T-cell (primary cell): ENCODE data around the gene FBRSL1. TPM values are rescaled to one million over a fixed set of nuclear protein-coding genes. Genes with fewer than 3 reads are reported as not detected.
"Not testable (repeated sequence)": the region's sequence is repeated elsewhere in the genome, so short reads cannot be mapped to it uniquely, and the experiment has no call there.

Source experiments
- ATAC-seq, 4 experiments: fragments of 200-7000 bp in 3 of 4; fragments of 150-1000 bp in 1 of 4; cut with Tn5 transposase; replicated peaks in 1 of 4; 1 replicate in 3 of 4; 2 replicates in 1 of 4; pipeline ENCODE4 v1.10.0; 2021; ENCODE audit warnings: moderate library complexity in 3 of 4, mild to moderate bottlenecking in 2 of 4, moderate number of reproducible peaks in 1 of 4
- CTCF ChIA-PET, 2 donors: fragments of 300-600 bp; sonication (Branson Sonifier 250); formaldehyde crosslinking; loops; one replicate each; lab custom pipeline; 2022; ENCODE audit warnings: antibody characterized with exemption in 2 of 2; lab: Charles Lee
- POLR2A ChIA-PET, 2 donors: fragments of 300-600 bp; sonication (Branson Sonifier 250); formaldehyde crosslinking; loops; one replicate each; lab custom pipeline; 2022; ENCODE audit warnings: antibody characterized with exemption in 2 of 2; lab: Charles Lee
- DNase-seq, 35 experiments: peaks; one replicate each; pipeline versions ENCODE4 v3.0.0 to v3.0.0-alpha.2; 2013 to 2023
- H3K27ac ChIP-seq: one replicate; pipeline ENCODE4 v1.5.1; 2013; ENCODE audit warnings: low read length
- H3K27me3 ChIP-seq, 2 experiments: replicated peaks in 1 of 2; 1 replicate in 1 of 2; 2 replicates in 1 of 2; pipeline versions ENCODE4 v1.6.1 to v1.7.0; 2013; ENCODE audit warnings: low read length in 1 of 2, mixed read lengths in 1 of 2; ENCODE audit not compliant: control insufficient read depth in 2 of 2, insufficient read depth in 2 of 2; ENCODE audit errors: extremely low read depth in 1 of 2
- H3K36me3 ChIP-seq, 2 donors: 1 replicate in 1 of 2; 2 replicates in 1 of 2; pipeline versions ENCODE4 v1.6.1 to v1.7.0; 2013; ENCODE audit warnings: low read length in 1 of 2; ENCODE audit not compliant: control insufficient read depth in 2 of 2, insufficient read depth in 1 of 2; ENCODE audit errors: extremely low read depth in 1 of 2
- H3K4me1 ChIP-seq, 2 experiments: 1 replicate in 1 of 2; 2 replicates in 1 of 2; pipeline versions ENCODE4 v1.6.1 to v1.7.0; 2013; ENCODE audit warnings: low read length in 2 of 2, mixed read lengths in 1 of 2; ENCODE audit not compliant: insufficient read depth in 2 of 2, control insufficient read depth in 1 of 2; ENCODE audit errors: extremely low read depth in 1 of 2
- H3K4me3 ChIP-seq, 2 donors: 1 replicate in 1 of 2; 2 replicates in 1 of 2; pipeline versions ENCODE4 v1.5.1 to v1.7.0; 2013; ENCODE audit warnings: mild to moderate bottlenecking in 2 of 2, low read length in 1 of 2, moderate library complexity in 1 of 2; ENCODE audit not compliant: control insufficient read depth in 1 of 2; ENCODE audit errors: extremely low read depth in 1 of 2
- H3K9me3 ChIP-seq: 2 replicates; pipeline ENCODE4 v1.7.0; 2013
- H3K27ac Mint-ChIP-seq, 2 donors: one replicate each; pipeline ENCODE4 v1.8.0; 2020 to 2021; ENCODE audit warnings: mild to moderate bottlenecking in 2 of 2, mixed read lengths in 2 of 2
- H3K27me3 Mint-ChIP-seq, 2 donors: one replicate each; pipeline ENCODE4 v1.8.0; 2021 to 2022; ENCODE audit warnings: mixed read lengths in 2 of 2
- H3K36me3 Mint-ChIP-seq: one replicate; pipeline ENCODE4 v1.8.0; 2021; ENCODE audit warnings: mixed read lengths
- H3K4me1 Mint-ChIP-seq, 3 donors: one replicate each; pipeline ENCODE4 v1.8.0; 2020 to 2022; ENCODE audit warnings: mixed read lengths in 3 of 3, mild to moderate bottlenecking in 1 of 3
- H3K4me3 Mint-ChIP-seq, 3 donors: one replicate each; pipeline ENCODE4 v1.8.0; 2020 to 2022; ENCODE audit warnings: mild to moderate bottlenecking in 3 of 3, mixed read lengths in 3 of 3, moderate library complexity in 3 of 3
- H3K9me3 Mint-ChIP-seq, 3 donors: one replicate each; pipeline ENCODE4 v1.8.0; 2020 to 2022; ENCODE audit warnings: mixed read lengths in 3 of 3
- whole genome bisulfite sequencing: methylation state at CpG from one replicate; pipeline ENCODE4 v1.1.5; 2013; ENCODE audit warnings: missing lambda C conversion rate; ENCODE audit not compliant: insufficient coverage; 5-methylcytosine and 5-hydroxymethylcytosine counted together
- total RNA-seq, 35 experiments: library from RNA in 6 of 35; stranded (reverse) in 6 of 35; fragments of 120-200 nt in 1 of 35; gene quantifications; one replicate each; pipeline versions ENCODE4 v1.2.1 to v1.2.4 and lab custom pipeline; 2013 to 2026

FBRSL1 gene
- total RNA-seq, 5 donors from 2014 or later (not counting 1 experiment from before 2014, with no cell fraction given) = 82.1 to 114 (median 99.3) TPM

DNA sequence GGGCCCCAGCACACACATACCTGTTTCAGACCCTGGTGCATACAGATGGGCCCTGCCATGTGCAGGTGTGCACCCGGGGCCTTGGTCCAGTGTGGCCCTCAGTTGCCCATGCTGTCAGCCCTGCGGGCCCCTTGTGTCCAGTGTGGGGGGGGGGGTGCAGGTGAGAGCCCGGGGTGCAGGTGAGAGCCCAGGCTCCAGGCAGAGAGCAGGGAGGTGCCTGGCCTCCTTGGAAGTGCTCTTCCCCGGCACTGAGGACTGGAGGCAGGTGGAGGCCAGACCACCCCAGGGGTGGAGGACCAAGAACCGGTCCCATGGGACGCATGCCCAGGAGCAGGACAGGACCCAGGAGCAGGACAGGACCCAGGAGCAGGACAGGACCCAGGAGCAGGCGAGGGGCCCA, 40.9 kb downstream of the FBRSL1 start:
- Histone ChIP-seq H3K9me3 (no peaks in the 10 kb centered on the region), H3K27ac (no peak overlapping the region), H3K27me3 (no peaks in the 10 kb centered on the region), H3K36me3 (peaks cover 2 to 24% of the 10 kb centered on the region in 2 donors), H3K4me3 (no peak overlapping the region), H3K4me1 (peaks cover 0 to 2% of the 10 kb centered on the region in 2 experiments)
- ChIA-PET POLR2A (no interaction called here), CTCF (interaction anchor here in 1 of 2 donors (0.6 kb wide), 1 partner anchor 84 kb away, joined by 3 read pairs; no protein-coding TSS in a partner anchor)
- peaks cover 0 to 4% (median 3%) of the 10 kb centered on the region in 3 donors for H3K9me3 Mint-ChIP-seq
- H3K4me1 Mint-ChIP-seq = peaks cover 0 to 15% (median 4%) of the 10 kb centered on the region in 3 donors
- H3K27me3 Mint-ChIP-seq = no peaks in the 10 kb centered on the region
- no peak overlapping the region for H3K4me3 Mint-ChIP-seq
- WGBS = 98% methylated on average over 4 of the region's 7 CpGs
- H3K36me3 Mint-ChIP-seq = peaks cover 4% of the 10 kb centered on the region
- DNase-seq (no peak), ATAC-seq (no peak)
- H3K27ac Mint-ChIP-seq = no peak overlapping the region

DNA sequence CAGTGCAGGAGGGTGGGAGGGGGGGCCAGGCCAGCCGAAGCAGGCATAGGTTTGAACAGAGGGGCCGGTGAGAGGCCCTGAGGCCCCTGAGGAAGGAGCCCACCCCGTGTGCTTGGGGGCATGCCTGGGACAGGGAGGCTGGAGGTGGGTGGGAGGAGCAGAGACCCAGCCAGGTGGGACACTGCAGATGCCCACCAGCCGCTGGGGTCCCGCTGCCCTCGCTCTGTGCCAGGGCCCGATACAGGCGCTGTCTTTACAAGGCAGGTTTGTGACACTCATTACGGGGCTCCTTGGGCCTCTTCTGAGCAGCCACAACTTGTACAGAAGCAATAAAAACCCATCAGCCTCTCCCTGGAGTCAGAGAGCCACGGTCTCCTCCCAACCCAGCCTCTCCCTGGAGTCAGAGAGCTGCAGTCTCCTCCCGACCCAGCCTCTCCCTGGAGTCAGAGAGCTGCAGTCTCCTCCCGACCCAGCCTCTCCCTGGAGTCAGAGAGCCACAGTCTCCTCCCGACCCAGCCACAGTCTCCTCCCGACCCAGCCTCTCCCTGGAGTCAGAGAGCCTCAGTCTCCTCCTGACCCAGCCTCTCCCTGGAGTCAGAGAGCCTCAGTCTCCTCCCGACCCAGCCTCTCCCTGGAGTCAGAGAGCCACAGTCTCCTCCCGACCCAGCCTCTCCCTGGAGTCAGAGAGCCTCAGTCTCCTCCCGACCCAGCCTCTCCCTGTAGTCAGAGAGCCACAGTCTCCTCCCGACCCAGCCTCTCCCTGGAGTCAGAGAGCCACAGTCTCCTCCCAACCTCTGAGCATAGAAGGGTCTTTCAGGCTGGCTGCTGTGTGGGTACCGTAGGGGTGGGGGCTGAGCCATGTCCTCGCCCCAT, 43.0 kb downstream of the FBRSL1 start:
- H3K4me1 ChIP-seq, DNase-seq, H3K27me3 ChIP-seq, ATAC-seq, H3K27ac ChIP-seq, H3K4me3 Mint-ChIP-seq, POLR2A ChIA-PET, CTCF ChIA-PET, H3K9me3 Mint-ChIP-seq, H3K27me3 Mint-ChIP-seq, H3K9me3 ChIP-seq, H3K36me3 Mint-ChIP-seq, H3K4me3 ChIP-seq: not testable (repeated sequence)
- 93% methylated on average over 16 of the region's 20 CpGs for WGBS
- H3K36me3 ChIP-seq = peaks cover 3 to 18% of the 10 kb centered on the region in 2 donors
- H3K4me1 Mint-ChIP-seq = peaks cover 2 to 20% (median 9%) of the 10 kb centered on the region in 3 donors
- peak overlapping the region in 1 of 2 donors; percentile 11 for H3K27ac Mint-ChIP-seq

DNA sequence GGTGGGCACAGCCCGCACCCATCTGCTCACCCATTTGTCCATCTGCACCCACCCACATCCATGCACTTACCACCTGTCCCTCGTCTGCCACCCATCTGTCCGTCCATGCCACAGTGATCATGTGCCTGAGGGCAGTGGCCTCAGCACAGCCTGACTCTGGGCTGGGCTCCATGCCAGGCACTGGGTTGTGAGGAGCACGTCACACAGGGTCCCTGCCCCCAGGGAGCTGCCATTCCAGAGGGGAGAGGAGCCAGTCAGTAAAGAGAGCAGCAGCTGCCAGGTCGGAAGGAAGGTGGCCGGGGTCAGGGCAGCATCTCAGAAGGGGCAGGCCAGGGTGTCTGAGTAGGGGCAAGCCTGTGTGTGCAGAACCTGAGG, 43.6 kb downstream of the FBRSL1 start:
- Mint-ChIP-seq H3K36me3 (peaks cover 4% of the 10 kb centered on the region), H3K9me3 (peaks cover 0 to 9% (median 4%) of the 10 kb centered on the region in 3 donors), H3K4me1 (peaks cover 2 to 20% (median 9%) of the 10 kb centered on the region in 3 donors), H3K27ac (peak overlapping the region in 1 of 2 donors; percentile 11), H3K27me3 (no peaks in the 10 kb centered on the region), H3K4me3 (no peak overlapping the region)
- Histone ChIP-seq H3K4me3 (no peak overlapping the region), H3K4me1 (peaks cover 0 to 2% of the 10 kb centered on the region in 2 experiments), H3K9me3 (no peaks in the 10 kb centered on the region), H3K36me3 (peaks cover 5 to 15% of the 10 kb centered on the region in 2 donors), H3K27ac (no peak overlapping the region), H3K27me3 (no peaks in the 10 kb centered on the region)
- ChIA-PET CTCF (no interaction called here), POLR2A (no interaction called here)
- no peak for DNase-seq
- ATAC-seq = no peak
- WGBS = 99% methylated on average over 6 of the region's 6 CpGs

DNA sequence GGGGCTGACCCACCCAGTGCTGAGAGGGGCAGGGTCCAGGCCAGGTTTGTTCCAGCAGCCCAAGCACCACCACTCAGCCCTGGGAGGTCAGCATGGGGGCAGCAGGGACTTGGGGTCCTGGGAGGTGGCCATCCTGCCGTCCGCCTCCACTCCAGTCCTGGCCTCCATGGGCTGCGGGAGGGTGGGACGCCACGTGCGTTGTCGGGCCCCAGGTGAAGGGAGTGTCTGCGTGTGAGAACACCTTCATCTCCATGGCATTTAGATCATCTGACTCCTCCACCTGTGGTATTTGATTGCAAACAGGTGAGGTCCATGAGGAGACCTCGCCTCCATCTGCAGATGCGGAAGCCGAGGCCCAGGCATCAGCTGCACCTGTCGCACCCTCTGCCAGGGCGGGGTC, 44.1 kb downstream of the FBRSL1 start:
- ATAC-seq (no peak), DNase-seq (no peak)
- 98% methylated on average over 8 of the region's 13 CpGs for WGBS
- Mint-ChIP-seq H3K4me3 (no peak overlapping the region), H3K27ac (no peak overlapping the region), H3K36me3 (peaks cover 4% of the 10 kb centered on the region), H3K27me3 (no peaks in the 10 kb centered on the region), H3K9me3 (peaks cover 0 to 9% (median 4%) of the 10 kb centered on the region in 3 donors), H3K4me1 (peaks cover 2 to 20% (median 9%) of the 10 kb centered on the region in 3 donors)
- peaks cover 5 to 12% of the 10 kb centered on the region in 2 donors for H3K36me3 ChIP-seq
- H3K27me3 ChIP-seq = no peaks in the 10 kb centered on the region
- ChIA-PET POLR2A (no interaction called here), CTCF (no interaction called here)
- no peak overlapping the region for H3K4me3 ChIP-seq
- H3K4me1 ChIP-seq = peaks cover 0 to 1% of the 10 kb centered on the region in 2 experiments
- H3K9me3 ChIP-seq = no peaks in the 10 kb centered on the region
- H3K27ac ChIP-seq = no peak overlapping the region

DNA sequence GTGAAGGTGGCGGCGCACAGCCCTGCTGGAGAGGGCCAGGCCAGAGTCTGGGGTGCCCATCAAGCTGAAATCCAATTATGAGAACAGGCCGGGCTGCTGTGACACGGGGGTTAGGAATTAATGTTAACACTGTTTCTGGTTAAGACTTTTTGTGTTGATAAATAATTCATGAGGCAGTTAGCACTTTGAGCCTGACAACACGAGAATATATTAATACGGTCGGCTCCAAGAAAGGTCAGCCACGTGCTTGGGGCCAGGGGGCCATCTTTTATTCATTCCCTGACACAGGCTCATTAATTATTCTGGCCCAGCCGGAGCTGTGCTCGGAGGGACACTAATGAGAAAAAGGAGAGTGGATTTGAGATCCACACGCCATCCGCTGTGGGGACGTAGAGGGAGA, 45.1 kb downstream of the FBRSL1 start:
- peaks cover 4% of the 10 kb centered on the region for H3K36me3 Mint-ChIP-seq
- no peaks in the 10 kb centered on the region for H3K9me3 ChIP-seq
- peaks cover 3 to 5% of the 10 kb centered on the region in 2 donors for H3K36me3 ChIP-seq
- CTCF ChIA-PET = no interaction called here
- H3K9me3 Mint-ChIP-seq = peaks cover 0 to 9% (median 4%) of the 10 kb centered on the region in 3 donors
- no peak for DNase-seq
- no peak overlapping the region for H3K27ac Mint-ChIP-seq
- POLR2A ChIA-PET = no interaction called here
- H3K27me3 Mint-ChIP-seq = no peaks in the 10 kb centered on the region
- 92% methylated on average over 7 of the region's 13 CpGs for WGBS
- H3K4me1 ChIP-seq = no peaks in the 10 kb centered on the region
- no peak for ATAC-seq
- no peak overlapping the region for H3K27ac ChIP-seq
- peaks cover 2 to 16% (median 6%) of the 10 kb centered on the region in 3 donors for H3K4me1 Mint-ChIP-seq
- H3K27me3 ChIP-seq = no peaks in the 10 kb centered on the region
- no peak overlapping the region for H3K4me3 ChIP-seq
- H3K4me3 Mint-ChIP-seq = no peak overlapping the region

DNA sequence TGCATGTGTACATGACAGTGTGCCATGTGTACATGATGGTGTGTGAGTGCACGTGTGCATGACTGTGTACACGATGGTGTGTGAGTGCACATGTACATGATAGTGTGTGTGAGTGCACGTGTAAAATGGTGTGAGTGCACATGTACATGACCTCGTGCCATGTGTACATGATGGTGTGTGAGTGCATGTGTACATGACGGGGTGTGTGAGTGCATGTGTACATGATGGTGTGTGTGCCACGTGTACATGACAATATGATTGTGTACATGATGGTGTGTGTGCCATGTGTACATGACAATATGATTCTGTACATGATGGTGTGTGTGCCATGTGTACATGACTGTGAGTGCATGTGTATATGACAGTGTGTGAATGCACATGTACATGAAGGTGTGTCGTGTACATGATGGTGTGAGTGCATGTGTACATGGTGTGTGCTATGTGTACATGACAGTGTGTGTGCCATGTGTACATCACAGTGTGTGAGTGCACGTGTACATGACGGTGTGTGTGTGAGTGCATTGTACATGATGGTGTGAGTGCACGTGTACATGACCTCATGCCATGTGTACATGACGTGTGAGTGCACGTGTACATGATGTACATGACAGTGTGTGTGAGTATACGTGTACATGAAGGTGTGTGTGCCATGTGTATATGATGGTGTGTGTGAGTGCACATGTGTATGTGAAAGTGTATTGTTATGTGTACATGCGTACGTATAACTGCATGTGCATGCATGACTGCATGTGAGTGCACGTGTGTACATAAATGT, 46.3 kb downstream of the FBRSL1 start:
- DNase-seq (no peak), ATAC-seq (no peak)
- WGBS = 97% methylated on average over 16 of the region's 16 CpGs
- no peak overlapping the region for H3K27ac ChIP-seq
- no peak overlapping the region for H3K4me3 Mint-ChIP-seq
- no peaks in the 10 kb centered on the region for H3K4me1 ChIP-seq
- H3K4me1 Mint-ChIP-seq = peaks cover 2 to 14% (median 5%) of the 10 kb centered on the region in 3 donors
- H3K9me3 Mint-ChIP-seq = peaks cover 0 to 9% (median 4%) of the 10 kb centered on the region in 3 donors
- ChIA-PET CTCF (no interaction called here), POLR2A (no interaction called here)
- H3K4me3 ChIP-seq = no peak overlapping the region
- no peaks in the 10 kb centered on the region for H3K27me3 Mint-ChIP-seq
- H3K27ac Mint-ChIP-seq = peak overlapping the region in 1 of 2 donors; percentile 12
- no peaks in the 10 kb centered on the region for H3K9me3 ChIP-seq
- no peaks in the 10 kb centered on the region for H3K27me3 ChIP-seq
- H3K36me3 Mint-ChIP-seq = peaks cover 4% of the 10 kb centered on the region
- peaks cover 3 to 5% of the 10 kb centered on the region in 2 donors for H3K36me3 ChIP-seq
